Measurements from ENCODE around the gene INTS3.

Gene INTS3

DNA sequence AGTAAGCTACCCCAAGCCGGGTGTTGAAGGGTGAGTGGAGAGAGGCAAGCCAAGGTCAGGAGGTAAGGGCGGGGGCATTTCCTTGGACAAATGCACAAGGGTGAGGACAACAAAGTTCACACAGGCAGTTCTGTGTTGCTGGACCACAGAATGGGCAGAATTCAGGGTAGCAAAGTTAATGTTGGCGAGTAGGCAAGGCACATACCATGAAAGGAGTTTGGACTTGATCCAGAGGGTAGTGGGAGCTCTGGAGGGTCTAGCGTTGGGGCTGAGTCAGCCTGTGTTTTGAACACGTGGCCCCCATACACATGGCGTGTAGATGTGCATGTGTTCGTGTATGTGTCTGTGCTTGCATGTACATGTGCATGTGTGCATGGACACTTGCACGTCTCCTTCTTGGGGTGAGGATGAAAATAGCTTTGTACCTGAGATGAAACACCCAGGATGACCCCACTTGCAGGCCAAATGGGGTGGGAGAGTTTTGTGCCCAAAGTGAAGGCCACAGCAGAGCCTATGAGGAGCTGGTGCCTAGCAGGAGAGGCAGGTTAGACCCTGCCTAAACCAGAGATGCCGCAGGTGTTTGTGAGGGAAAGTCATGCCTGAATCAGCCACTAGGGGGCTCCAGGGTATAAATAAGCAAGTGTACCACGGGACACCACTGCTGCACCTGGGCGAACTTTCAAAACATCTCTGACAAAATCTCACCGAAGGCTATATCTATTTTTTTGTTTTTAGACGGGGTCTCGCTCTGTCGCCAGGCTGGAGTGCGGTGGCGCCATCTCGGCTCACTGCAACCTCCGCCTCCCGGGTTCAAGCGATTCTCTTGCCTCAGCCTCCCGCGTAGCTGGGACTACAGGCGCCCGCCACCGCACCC is 69.2 kb downstream of the INTS3 start:
- Histone ChIP-seq H3K79me2 (ENCODE audit: low read length) (no peaks in the 10 kb centered on the region), H3F3A (ENCODE audit: insufficient read depth, low read length) (peaks cover 4% of the 10 kb centered on the region), H3K9me2 (replicated peaks; ENCODE audit: insufficient read depth, low read length) (no peaks in the 10 kb centered on the region), H3K36me3 (replicated peaks; ENCODE audit: insufficient read depth, low read length) (no peaks in the 10 kb centered on the region), H2AFZ (ENCODE audit: low read length) (no peak overlapping the region), H4K20me1 (ENCODE audit: insufficient read depth, low read length) (no peaks in the 10 kb centered on the region), H3K27me3 (replicated peaks; ENCODE audit: insufficient read depth, low read length) (no peaks in the 10 kb centered on the region), H3K27ac (ENCODE audit: low read length) (no peak overlapping the region), H3K4me1 (ENCODE audit: low read length) (peaks cover 6% of the 10 kb centered on the region), H3K4me2 (ENCODE audit: low read depth, low read length) (peak overlapping the region; percentile 12; the same call in 1 of the 2 replicates), H3K9me3 (replicated peaks; ENCODE audit: insufficient read depth, low read length) (no peaks in the 10 kb centered on the region), H3K4me3 (ENCODE audit: low read length) (no peak overlapping the region), H3K9ac (ENCODE audit: low read length) (no peak overlapping the region)
- TF ChIP-seq EZH2 (optimal IDR thresholded peaks at IDR 0.05; ENCODE audit: low read depth, low read length): no peak
- TF ChIP-seq EZH2phosphoT487 (IDR thresholded peaks at IDR 0.05; ENCODE audit: low read length): no peak
- TF ChIP-seq, protein P1, sequence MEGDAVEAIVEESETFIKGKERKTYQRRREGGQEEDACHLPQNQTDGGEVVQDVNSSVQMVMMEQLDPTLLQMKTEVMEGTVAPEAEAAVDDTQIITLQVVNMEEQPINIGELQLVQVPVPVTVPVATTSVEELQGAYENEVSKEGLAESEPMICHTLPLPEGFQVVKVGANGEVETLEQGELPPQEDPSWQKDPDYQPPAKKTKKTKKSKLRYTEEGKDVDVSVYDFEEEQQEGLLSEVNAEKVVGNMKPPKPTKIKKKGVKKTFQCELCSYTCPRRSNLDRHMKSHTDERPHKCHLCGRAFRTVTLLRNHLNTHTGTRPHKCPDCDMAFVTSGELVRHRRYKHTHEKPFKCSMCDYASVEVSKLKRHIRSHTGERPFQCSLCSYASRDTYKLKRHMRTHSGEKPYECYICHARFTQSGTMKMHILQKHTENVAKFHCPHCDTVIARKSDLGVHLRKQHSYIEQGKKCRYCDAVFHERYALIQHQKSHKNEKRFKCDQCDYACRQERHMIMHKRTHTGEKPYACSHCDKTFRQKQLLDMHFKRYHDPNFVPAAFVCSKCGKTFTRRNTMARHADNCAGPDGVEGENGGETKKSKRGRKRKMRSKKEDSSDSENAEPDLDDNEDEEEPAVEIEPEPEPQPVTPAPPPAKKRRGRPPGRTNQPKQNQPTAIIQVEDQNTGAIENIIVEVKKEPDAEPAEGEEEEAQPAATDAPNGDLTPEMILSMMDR (IDR thresholded peaks at IDR 0.05; ENCODE audit: low read length): peak; percentile 93
- peak; percentile 95 for DNase-seq

GRCh38 chr1:153798468-153798780 is 70.6 kb downstream of the INTS3 start:
- TF ChIP-seq EZH2phosphoT487 (IDR thresholded peaks at IDR 0.05; ENCODE audit: low read length) (no peak), EZH2 (optimal IDR thresholded peaks at IDR 0.05; ENCODE audit: low read depth, low read length) (no peak)
- TF ChIP-seq, protein P1 (IDR thresholded peaks at IDR 0.05; ENCODE audit: low read length): no peak
- Histone ChIP-seq H3K9ac (ENCODE audit: low read length) (no peak overlapping the region), H3K27ac (ENCODE audit: low read length) (no peak overlapping the region), H3K36me3 (replicated peaks; ENCODE audit: insufficient read depth, low read length) (no peaks in the 10 kb centered on the region), H3K4me1 (ENCODE audit: low read length) (peaks cover 6% of the 10 kb centered on the region), H3K27me3 (replicated peaks; ENCODE audit: insufficient read depth, low read length) (no peaks in the 10 kb centered on the region), H2AFZ (ENCODE audit: low read length) (no peak overlapping the region), H3K9me2 (replicated peaks; ENCODE audit: insufficient read depth, low read length) (no peaks in the 10 kb centered on the region), H3F3A (ENCODE audit: insufficient read depth, low read length) (no peaks in the 10 kb centered on the region; the same call in 1 of the 2 replicates), H3K4me2 (ENCODE audit: low read depth, low read length) (no peak overlapping the region), H4K20me1 (ENCODE audit: insufficient read depth, low read length) (no peaks in the 10 kb centered on the region), H3K9me3 (replicated peaks; ENCODE audit: insufficient read depth, low read length) (no peaks in the 10 kb centered on the region), H3K79me2 (ENCODE audit: low read length) (no peaks in the 10 kb centered on the region), H3K4me3 (ENCODE audit: low read length) (no peak overlapping the region)
- no peak for DNase-seq

DNA sequence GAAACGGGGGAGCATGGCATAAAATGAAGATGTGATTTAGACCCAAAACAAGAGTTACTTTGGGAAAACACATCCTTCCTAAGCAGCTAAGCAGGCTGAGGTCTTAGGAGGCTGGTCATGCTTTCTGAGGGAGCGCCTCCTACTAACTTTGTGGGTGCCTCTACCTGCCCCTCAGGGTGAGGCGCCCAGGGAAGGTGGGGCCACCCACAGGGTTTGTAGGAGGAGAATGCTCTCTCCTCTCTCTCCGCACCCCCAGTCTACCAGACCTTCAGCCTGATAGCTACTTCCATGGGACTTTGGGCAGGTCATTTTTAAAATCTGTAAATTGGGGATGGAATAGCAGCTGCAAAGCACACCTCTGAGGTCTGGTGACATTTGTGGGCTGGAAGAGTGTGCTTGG is 71.2 kb downstream of the INTS3 start:
- no peak overlapping the region for H3K27ac ChIP-seq (ENCODE audit: low read length)
- peaks cover 2% of the 10 kb centered on the region; the same call in 1 of the 2 replicates for H3K79me2 ChIP-seq (ENCODE audit: low read length)
- H3K4me1 ChIP-seq (ENCODE audit: low read length): peaks cover 6% of the 10 kb centered on the region
- no peaks in the 10 kb centered on the region for H3K9me2 ChIP-seq (replicated peaks; ENCODE audit: insufficient read depth, low read length)
- TF ChIP-seq EZH2phosphoT487 (IDR thresholded peaks at IDR 0.05; ENCODE audit: low read length) (no peak), EZH2 (optimal IDR thresholded peaks at IDR 0.05; ENCODE audit: low read depth, low read length) (no peak)
- TF ChIP-seq, protein P1 (IDR thresholded peaks at IDR 0.05; ENCODE audit: low read length): no peak
- no peak overlapping the region for H2AFZ ChIP-seq (ENCODE audit: low read length)
- no peaks in the 10 kb centered on the region for H3K9me3 ChIP-seq (replicated peaks; ENCODE audit: insufficient read depth, low read length)
- no peak for DNase-seq
- no peaks in the 10 kb centered on the region for H4K20me1 ChIP-seq (ENCODE audit: insufficient read depth, low read length)
- no peaks in the 10 kb centered on the region for H3K36me3 ChIP-seq (replicated peaks; ENCODE audit: insufficient read depth, low read length)
- no peak overlapping the region for H3K4me3 ChIP-seq (ENCODE audit: low read length)
- no peak overlapping the region for H3K4me2 ChIP-seq (ENCODE audit: low read depth, low read length)
- H3K27me3 ChIP-seq (replicated peaks; ENCODE audit: insufficient read depth, low read length): no peaks in the 10 kb centered on the region
- no peak overlapping the region for H3K9ac ChIP-seq (ENCODE audit: low read length)
- no peaks in the 10 kb centered on the region; the same call in 1 of the 2 replicates for H3F3A ChIP-seq (ENCODE audit: insufficient read depth, low read length)
